HepG2 (cell line): Measurements from ENCODE around the gene SPNS1. TPM values are rescaled to one million over a fixed set of nuclear protein-coding genes. Genes with fewer than 3 reads are reported as not detected.

Experiments used
- AHR ChIP-seq: IDR thresholded peaks from 2 replicates; pipeline ENCODE4 v1.6.1; 2018; ENCODE audit warnings: missing genetic modification reagents, missing compliant biosample characterization
- EEA1 ChIP-seq: sonication (generic); formaldehyde crosslinking; IDR thresholded peaks from 2 replicates; pipeline ENCODE4 v1.5.1; 2020; ENCODE audit warnings: mild to moderate bottlenecking, missing genetic modification reagents, borderline replicate concordance
- EZH2 ChIP-seq: conservative IDR thresholded peaks from 2 replicates; pipeline ENCODE4 v1.6.1; 2012; ENCODE audit warnings: mild to moderate bottlenecking, low read depth, low read length, moderate library complexity
- IRF1 ChIP-seq: sonication (generic); formaldehyde crosslinking; IDR thresholded peaks from 2 replicates; pipeline ENCODE4 v1.4.0; 2020; ENCODE audit warnings: low read depth, mild to moderate bottlenecking, missing genetic modification reagents
- IRX3 ChIP-seq: sonication (generic); formaldehyde crosslinking; IDR thresholded peaks from 2 replicates; pipeline ENCODE4 v1.8.1; 2023; ENCODE audit warnings: mild to moderate bottlenecking, low read depth, missing genetic modification reagents, borderline replicate concordance
- JUND ChIP-seq: sonication (generic); formaldehyde crosslinking; IDR thresholded peaks from 2 replicates; pipeline ENCODE4 v1.8.0; 2022; ENCODE audit warnings: mild to moderate bottlenecking, missing genetic modification reagents
- MAZ ChIP-seq, 2 experiments: sonication (generic) in 1 of 2; formaldehyde crosslinking in 1 of 2; IDR thresholded peaks; 2 replicates each; pipeline versions ENCODE4 v1.5.0 to v1.6.1; 2012 to 2020; ENCODE audit warnings: low read depth in 2 of 2, mild to moderate bottlenecking in 2 of 2, borderline replicate concordance in 1 of 2, improper control_type of control experiment in 1 of 2, low read length in 1 of 2, missing genetic modification reagents in 1 of 2, moderate library complexity in 1 of 2
- RAD21 ChIP-seq: fragments of 450-650 bp; formaldehyde crosslinking; IDR thresholded peaks from 2 replicates; pipeline ENCODE4 v1.5.0; 2020; ENCODE audit warnings: mild to moderate bottlenecking
- SMAD3 ChIP-seq: sonication (generic); formaldehyde crosslinking; IDR thresholded peaks from 2 replicates; pipeline ENCODE4 v1.4.0; 2020; ENCODE audit warnings: missing genetic modification reagents
- SOX5 ChIP-seq: IDR thresholded peaks from 2 replicates; pipeline ENCODE4 v1.6.1; 2016; ENCODE audit warnings: borderline replicate concordance
- SP5 ChIP-seq: IDR thresholded peaks from 2 replicates; pipeline ENCODE4 v1.6.1; 2016; ENCODE audit warnings: low read depth, borderline replicate concordance
- THAP7 ChIP-seq: sonication (generic); formaldehyde crosslinking; IDR thresholded peaks from 2 replicates; pipeline ENCODE4 v1.8.1; 2023; ENCODE audit warnings: mild to moderate bottlenecking, missing genetic modification reagents
- ZBTB21 ChIP-seq: sonication (generic); formaldehyde crosslinking; IDR thresholded peaks from 2 replicates; pipeline ENCODE4 v1.4.0; 2020; ENCODE audit warnings: missing genetic modification reagents
- ZFY ChIP-seq: sonication (generic); formaldehyde crosslinking; IDR thresholded peaks from 2 replicates; pipeline ENCODE4 v1.4.0; 2020; ENCODE audit warnings: missing genetic modification reagents
- ZHX1 ChIP-seq: sonication (generic); formaldehyde crosslinking; IDR thresholded peaks from 2 replicates; pipeline ENCODE4 v1.8.1; 2022; ENCODE audit warnings: low read depth, mild to moderate bottlenecking, missing genetic modification reagents
- ZMYM2 ChIP-seq: sonication (generic); formaldehyde crosslinking; IDR thresholded peaks from 2 replicates; pipeline ENCODE4 v1.8.0; 2022; ENCODE audit warnings: mild to moderate bottlenecking, missing genetic modification reagents
- ZNF274 ChIP-seq: sonication (generic); formaldehyde crosslinking; IDR thresholded peaks from 2 replicates; pipeline ENCODE4 v1.5.1; 2020; ENCODE audit warnings: mild to moderate bottlenecking, missing genetic modification reagents
- ZNF3 ChIP-seq: IDR thresholded peaks from 2 replicates; pipeline ENCODE4 v1.7.0; 2017; ENCODE audit warnings: inconsistent platforms
- ZNF382 ChIP-seq: sonication (generic); formaldehyde crosslinking; IDR thresholded peaks from 2 replicates; pipeline ENCODE4 v1.5.0; 2020; ENCODE audit warnings: missing genetic modification reagents, mild to moderate bottlenecking, borderline replicate concordance
- ZNF607 ChIP-seq: sonication (generic); formaldehyde crosslinking; IDR thresholded peaks from 2 replicates; pipeline ENCODE4 v1.5.1; 2020; ENCODE audit warnings: missing genetic modification reagents, mild to moderate bottlenecking, borderline replicate concordance
- ZNF670 ChIP-seq: sonication (generic); formaldehyde crosslinking; IDR thresholded peaks from 2 replicates; pipeline ENCODE4 v1.8.0; 2022; ENCODE audit warnings: mild to moderate bottlenecking, missing genetic modification reagents, borderline replicate concordance
- ZNF781 ChIP-seq: sonication (generic); formaldehyde crosslinking; IDR thresholded peaks from 2 replicates; pipeline ENCODE4 v1.5.1; 2020; ENCODE audit warnings: borderline replicate concordance, mild to moderate bottlenecking, missing genetic modification reagents; ENCODE audit errors: not compliant biosample characterization
- polyA plus RNA-seq, 8 experiments: library from polyadenylated mRNA; depleted of rRNA in 3 of 8; stranded (reverse) in 7 of 8; unstranded in 1 of 8; fragments of >200 nt; fragmentation: Illumina TruSeq in 4 of 8; extraction: Trizol in 4 of 8; gene quantifications; 2 replicates each; pipeline versions ENCODE4 v1.2.1 to v1.2.3, GENCODE V29; 2011 to 2016; ENCODE audit warnings: low read depth in 4 of 8, missing spikeins in 1 of 8, mixed read lengths in 1 of 8; ENCODE audit not compliant: insufficient read depth in 1 of 8
- total RNA-seq, 5 experiments: library from RNA; depleted of rRNA; stranded (reverse); fragments of >200 nt; fragmentation: Illumina TruSeq; extraction: Trizol; gene quantifications; 2 replicates each; pipeline ENCODE4 v1.2.3, GENCODE V29; 2016; ENCODE audit warnings: low read depth in 1 of 5
- TF ChIP-seq, protein P1 (sequence below): sonication (generic); formaldehyde crosslinking; IDR thresholded peaks from 2 replicates; pipeline ENCODE4 v1.5.0; 2020; ENCODE audit warnings: mild to moderate bottlenecking, low read depth, missing genetic modification reagents, borderline replicate concordance
- TF ChIP-seq, protein P2 (sequence below): sonication (generic); formaldehyde crosslinking; IDR thresholded peaks from 2 replicates; pipeline ENCODE4 v1.8.0; 2022; ENCODE audit warnings: mild to moderate bottlenecking, missing genetic modification reagents, moderate library complexity

SPNS1 gene
- total and polyA plus RNA-seq, 2 of the 13 experiments (the other 11 are each of a cell fraction or from before 2014, with no cell fraction given): 25.6 to 38.8 TPM

DNA sequence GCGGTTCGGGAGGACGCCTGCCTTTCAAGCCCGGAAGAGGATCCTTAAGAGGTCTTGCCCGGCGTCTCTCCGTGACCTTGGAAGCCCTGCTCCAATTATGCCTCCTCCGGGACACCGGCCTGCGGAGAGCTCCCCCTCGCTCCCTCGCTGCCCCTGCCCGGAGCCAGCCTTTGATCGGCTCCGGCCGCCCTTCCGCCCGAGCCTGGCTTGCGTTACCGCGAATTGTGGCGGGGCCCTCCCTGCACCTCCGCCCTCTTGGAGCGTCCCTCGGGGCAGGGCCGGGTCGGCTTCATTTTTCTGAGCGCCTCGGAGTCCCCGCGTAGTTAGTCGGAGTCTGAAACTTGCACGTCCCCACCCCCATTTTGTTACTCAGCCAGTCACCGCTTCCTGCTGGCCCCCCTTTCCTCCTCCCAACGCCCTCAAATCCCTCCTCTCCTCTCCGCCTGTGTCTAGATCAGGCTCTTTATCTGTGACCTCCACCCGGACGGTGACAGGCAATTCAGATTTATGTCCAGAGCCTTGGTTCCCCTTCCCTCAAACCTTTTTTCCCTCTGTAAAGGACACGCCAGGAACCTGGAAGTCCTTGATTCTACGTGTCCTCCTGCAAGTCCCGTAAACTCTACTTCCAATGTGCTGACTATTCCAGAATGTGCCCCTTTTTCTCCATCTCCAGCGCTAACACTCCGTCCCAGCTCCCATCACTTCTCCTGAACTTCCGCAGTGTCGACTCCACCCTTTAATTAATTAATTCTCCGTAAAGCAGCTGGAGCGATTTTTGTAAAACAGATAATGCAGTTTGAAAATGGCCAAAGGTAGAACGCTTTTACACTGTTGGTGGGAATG, 49.0 kb upstream of the SPNS1 start (continued):
- TF ChIP-seq, protein P1, sequence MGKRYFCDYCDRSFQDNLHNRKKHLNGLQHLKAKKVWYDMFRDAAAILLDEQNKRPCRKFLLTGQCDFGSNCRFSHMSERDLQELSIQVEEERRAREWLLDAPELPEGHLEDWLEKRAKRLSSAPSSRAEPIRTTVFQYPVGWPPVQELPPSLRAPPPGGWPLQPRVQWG (CRISPR knock-in tag): no peak
- TF ChIP-seq JUND (no peak), THAP7 (CRISPR knock-in tag) (no peak; the same call in 1 of the 2 replicates), RAD21 (peak; percentile 31), AHR (no peak), ZNF607 (no peak; the same call in 1 of the 2 replicates), ZNF670 (CRISPR knock-in tag) (no peak), SOX5 (CRISPR knock-in tag) (no peak), EZH2 (no peak), SP5 (no peak), ZNF274 (CRISPR knock-in tag) (peak; percentile 3), ZFY (CRISPR knock-in tag) (peak; percentile 72), IRX3 (CRISPR knock-in tag) (no peak), ZMYM2 (no peak), MAZ (IDR thresholded peaks at IDR 0.05; ENCODE audit: borderline replicate concordance, low read depth, low read length) (peak; percentile 74), MAZ (CRISPR knock-in tag; IDR thresholded peaks at IDR 0.05; ENCODE audit: low read depth) (no peak; the same call in 1 of the 2 replicates), ZBTB21 (CRISPR knock-in tag) (no peak), ZNF382 (CRISPR knock-in tag) (no peak), SMAD3 (CRISPR knock-in tag) (no peak), ZNF781 (CRISPR knock-in tag) (no peak), EEA1 (CRISPR knock-in tag) (peak; percentile 66; the same call in 1 of the 2 replicates), ZNF3 (no peak), IRF1 (CRISPR knock-in tag) (no peak), ZHX1 (CRISPR knock-in tag) (no peak; the same call in 1 of the 2 replicates)
- TF ChIP-seq, protein P2, sequence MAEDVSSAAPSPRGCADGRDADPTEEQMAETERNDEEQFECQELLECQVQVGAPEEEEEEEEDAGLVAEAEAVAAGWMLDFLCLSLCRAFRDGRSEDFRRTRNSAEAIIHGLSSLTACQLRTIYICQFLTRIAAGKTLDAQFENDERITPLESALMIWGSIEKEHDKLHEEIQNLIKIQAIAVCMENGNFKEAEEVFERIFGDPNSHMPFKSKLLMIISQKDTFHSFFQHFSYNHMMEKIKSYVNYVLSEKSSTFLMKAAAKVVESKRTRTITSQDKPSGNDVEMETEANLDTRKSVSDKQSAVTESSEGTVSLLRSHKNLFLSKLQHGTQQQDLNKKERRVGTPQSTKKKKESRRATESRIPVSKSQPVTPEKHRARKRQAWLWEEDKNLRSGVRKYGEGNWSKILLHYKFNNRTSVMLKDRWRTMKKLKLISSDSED (CRISPR knock-in tag): no peak
